HepG2 (cell line): ENCODE results near the gene SAE1. TPM values are rescaled to one million over a fixed set of nuclear protein-coding genes. Genes with fewer than 3 reads are reported as not detected.
A peak's percentile ranks its signal among the peaks of the same experiment; 100 is the strongest.

Source experiments
- CREM ChIP-seq, 2 experiments: sonication (generic) in 1 of 2; formaldehyde crosslinking in 1 of 2; IDR thresholded peaks; 2 replicates each; pipeline versions ENCODE4 v1.4.0 to v1.6.1; 2016 to 2020; ENCODE audit warnings: antibody characterized with exemption in 1 of 2, mild to moderate bottlenecking in 1 of 2, missing genetic modification reagents in 1 of 2
- ELF3 ChIP-seq: IDR thresholded peaks from 2 replicates; pipeline ENCODE4 v1.6.1; 2016; ENCODE audit warnings: missing genetic modification reagents, missing compliant biosample characterization
- ETV5 ChIP-seq: IDR thresholded peaks from 2 replicates; pipeline ENCODE4 v1.6.1; 2018; ENCODE audit warnings: missing biosample characterization, missing genetic modification reagents, inconsistent platforms, borderline replicate concordance
- FOXA1 ChIP-seq, 2 experiments: fragments of 450-650 bp in 1 of 2; sonication (generic) in 1 of 2; formaldehyde crosslinking in 1 of 2; IDR thresholded peaks; 2 replicates each; pipeline versions ENCODE4 v1.4.0 to v1.6.1; 2016 to 2020; ENCODE audit warnings: missing genetic modification reagents in 1 of 2
- FOXK1 ChIP-seq: sonication (generic); formaldehyde crosslinking; IDR thresholded peaks from 2 replicates; pipeline ENCODE4 v1.4.0; 2020; ENCODE audit warnings: low read depth, missing genetic modification reagents, borderline replicate concordance
- SALL1 ChIP-seq: sonication (generic); formaldehyde crosslinking; IDR thresholded peaks from 2 replicates; pipeline ENCODE4 v1.8.0; 2022; ENCODE audit warnings: mild to moderate bottlenecking, missing genetic modification reagents
- SATB2 ChIP-seq: sonication (generic); formaldehyde crosslinking; IDR thresholded peaks from 2 replicates; pipeline ENCODE4 v1.5.0; 2020; ENCODE audit warnings: missing genetic modification reagents
- SMYD3 ChIP-seq: sonication (generic); formaldehyde crosslinking; IDR thresholded peaks from 2 replicates; pipeline ENCODE4 v1.8.1; 2023; ENCODE audit warnings: mild to moderate bottlenecking, missing genetic modification reagents
- TBL1XR1 ChIP-seq: fragments of 150-350 bp; IDR thresholded peaks from 2 replicates; pipeline ENCODE4 v1.6.1; 2014; ENCODE audit warnings: borderline replicate concordance, low read length; ENCODE audit not compliant: partially characterized antibody
- TEAD3 ChIP-seq: optimal IDR thresholded peaks from 2 replicates; pipeline ENCODE3; 2016; ENCODE audit warnings: borderline replicate concordance
- YEATS4 ChIP-seq: sonication (generic); formaldehyde crosslinking; IDR thresholded peaks from 2 replicates; pipeline ENCODE4 v1.4.0; 2020; ENCODE audit warnings: missing genetic modification reagents, borderline replicate concordance
- ZBTB44 ChIP-seq: sonication (generic); formaldehyde crosslinking; IDR thresholded peaks from 2 replicates; pipeline ENCODE4 v1.4.0; 2020; ENCODE audit warnings: missing genetic modification reagents
- ZBTB7B ChIP-seq: sonication (generic); formaldehyde crosslinking; IDR thresholded peaks from 2 replicates; pipeline ENCODE4 v1.4.0; 2020; ENCODE audit warnings: missing genetic modification reagents
- ZNF121 ChIP-seq: sonication (generic); formaldehyde crosslinking; IDR thresholded peaks from 2 replicates; pipeline ENCODE4 v1.5.0; 2020; ENCODE audit warnings: mild to moderate bottlenecking, missing genetic modification reagents
- ZNF256 ChIP-seq: sonication (generic); formaldehyde crosslinking; conservative IDR thresholded peaks from 2 replicates; pipeline ENCODE4 v1.4.0; 2020; ENCODE audit warnings: missing genetic modification reagents
- ZNF281 ChIP-seq: sonication (generic); formaldehyde crosslinking; IDR thresholded peaks from 2 replicates; pipeline ENCODE4 v1.4.0; 2020; ENCODE audit warnings: missing genetic modification reagents, borderline replicate concordance
- ZNF709 ChIP-seq: sonication (generic); formaldehyde crosslinking; IDR thresholded peaks from 2 replicates; pipeline ENCODE4 v1.5.0; 2020; ENCODE audit warnings: mild to moderate bottlenecking, missing genetic modification reagents
- ZNF883 ChIP-seq: sonication (generic); formaldehyde crosslinking; IDR thresholded peaks from 2 replicates; pipeline ENCODE4 v1.5.1; 2020; ENCODE audit warnings: mild to moderate bottlenecking, missing genetic modification reagents; ENCODE audit errors: not compliant biosample characterization
- ZSCAN12 ChIP-seq: sonication (generic); formaldehyde crosslinking; IDR thresholded peaks from 2 replicates; pipeline ENCODE4 v1.9.0; 2021; ENCODE audit warnings: mild to moderate bottlenecking, missing genetic modification reagents
- ZSCAN30 ChIP-seq: sonication (generic); formaldehyde crosslinking; IDR thresholded peaks from 2 replicates; pipeline ENCODE4 v1.5.0; 2020; ENCODE audit warnings: mild to moderate bottlenecking, missing genetic modification reagents
- polyA plus RNA-seq, 8 experiments: library from polyadenylated mRNA; depleted of rRNA in 3 of 8; stranded (reverse) in 7 of 8; unstranded in 1 of 8; fragments of >200 nt; fragmentation: Illumina TruSeq in 4 of 8; extraction: Trizol in 4 of 8; gene quantifications; 2 replicates each; pipeline versions ENCODE4 v1.2.1 to v1.2.3, GENCODE V29; 2011 to 2016; ENCODE audit warnings: low read depth in 4 of 8, missing spikeins in 1 of 8, mixed read lengths in 1 of 8; ENCODE audit not compliant: insufficient read depth in 1 of 8
- total RNA-seq, 5 experiments: library from RNA; depleted of rRNA; stranded (reverse); fragments of >200 nt; fragmentation: Illumina TruSeq; extraction: Trizol; gene quantifications; 2 replicates each; pipeline ENCODE4 v1.2.3, GENCODE V29; 2016; ENCODE audit warnings: low read depth in 1 of 5
- TF ChIP-seq, protein P1 (sequence below): sonication (generic); formaldehyde crosslinking; IDR thresholded peaks from 2 replicates; pipeline ENCODE4 v1.9.0; 2021; ENCODE audit warnings: missing genetic modification reagents, borderline replicate concordance
- TF ChIP-seq, protein P2 (sequence below): sonication (generic); formaldehyde crosslinking; IDR thresholded peaks from 2 replicates; pipeline ENCODE4 v1.4.0; 2020; ENCODE audit warnings: mild to moderate bottlenecking, missing genetic modification reagents, borderline replicate concordance

The SAE1 gene
- total and polyA plus RNA-seq, 2 of the 13 experiments (the other 11 are each of a cell fraction or from before 2014, with no cell fraction given): 87.6 to 197 TPM

DNA sequence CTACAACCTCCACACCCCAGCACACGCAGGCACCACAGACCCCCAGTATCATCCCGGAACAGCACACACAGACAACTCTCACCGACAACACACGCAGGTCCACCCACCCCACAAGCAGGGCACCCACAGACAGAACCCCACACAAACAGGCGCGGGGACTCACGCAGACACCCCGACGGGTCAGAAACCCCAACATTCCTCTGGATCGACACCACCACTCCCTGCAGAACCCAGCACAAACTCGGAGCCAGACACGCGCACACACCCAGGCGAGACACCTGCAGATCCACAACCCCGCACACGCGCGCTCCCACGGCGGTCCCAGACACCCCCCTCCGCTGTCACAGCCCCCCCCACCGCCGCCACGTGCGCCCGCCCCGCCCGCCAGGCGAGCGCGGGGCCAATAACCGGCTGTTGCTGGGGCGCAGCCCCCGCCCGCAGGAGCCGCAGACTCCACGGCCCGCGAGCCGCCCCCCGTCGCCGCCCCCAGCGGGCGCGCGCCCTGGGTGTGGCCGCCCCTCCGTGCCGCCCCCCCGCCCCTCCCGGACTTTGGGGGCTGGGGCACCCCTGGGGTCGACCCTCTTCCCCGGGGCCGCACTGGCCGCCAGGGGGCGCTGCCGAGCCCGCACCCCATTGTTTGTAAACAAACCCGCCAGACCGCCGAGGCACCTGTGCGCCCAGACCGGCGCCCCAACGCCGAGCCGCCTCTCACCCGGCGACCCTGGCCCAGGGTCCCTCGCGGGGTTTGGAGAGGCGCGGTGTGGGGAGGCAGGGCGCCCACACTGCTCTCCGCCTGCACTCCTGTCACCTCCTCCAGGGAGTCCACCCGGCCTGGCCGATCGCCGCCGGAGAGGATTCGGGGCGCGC is 99.7 kb downstream of the SAE1 start (continued):
- TF ChIP-seq FOXK1 (CRISPR knock-in tag): peak; percentile 93; the same call in 1 of the 2 replicates
- no peak for TF ChIP-seq TBL1XR1
- TF ChIP-seq, protein P1, sequence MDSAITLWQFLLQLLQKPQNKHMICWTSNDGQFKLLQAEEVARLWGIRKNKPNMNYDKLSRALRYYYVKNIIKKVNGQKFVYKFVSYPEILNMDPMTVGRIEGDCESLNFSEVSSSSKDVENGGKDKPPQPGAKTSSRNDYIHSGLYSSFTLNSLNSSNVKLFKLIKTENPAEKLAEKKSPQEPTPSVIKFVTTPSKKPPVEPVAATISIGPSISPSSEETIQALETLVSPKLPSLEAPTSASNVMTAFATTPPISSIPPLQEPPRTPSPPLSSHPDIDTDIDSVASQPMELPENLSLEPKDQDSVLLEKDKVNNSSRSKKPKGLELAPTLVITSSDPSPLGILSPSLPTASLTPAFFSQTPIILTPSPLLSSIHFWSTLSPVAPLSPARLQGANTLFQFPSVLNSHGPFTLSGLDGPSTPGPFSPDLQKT (CRISPR knock-in tag): no peak
- TF ChIP-seq ZSCAN30 (CRISPR knock-in tag): no peak
- no peak for TF ChIP-seq SMYD3 (CRISPR knock-in tag)
- no peak for TF ChIP-seq ZNF709 (CRISPR knock-in tag)
- TF ChIP-seq ETV5 (CRISPR knock-in tag): no peak
- TF ChIP-seq ZNF256 (CRISPR knock-in tag): no peak
- TF ChIP-seq ZBTB7B (CRISPR knock-in tag): peak; percentile 78
- no peak for TF ChIP-seq ZBTB44 (CRISPR knock-in tag)
- TF ChIP-seq ELF3: no peak
- TF ChIP-seq, protein P2, sequence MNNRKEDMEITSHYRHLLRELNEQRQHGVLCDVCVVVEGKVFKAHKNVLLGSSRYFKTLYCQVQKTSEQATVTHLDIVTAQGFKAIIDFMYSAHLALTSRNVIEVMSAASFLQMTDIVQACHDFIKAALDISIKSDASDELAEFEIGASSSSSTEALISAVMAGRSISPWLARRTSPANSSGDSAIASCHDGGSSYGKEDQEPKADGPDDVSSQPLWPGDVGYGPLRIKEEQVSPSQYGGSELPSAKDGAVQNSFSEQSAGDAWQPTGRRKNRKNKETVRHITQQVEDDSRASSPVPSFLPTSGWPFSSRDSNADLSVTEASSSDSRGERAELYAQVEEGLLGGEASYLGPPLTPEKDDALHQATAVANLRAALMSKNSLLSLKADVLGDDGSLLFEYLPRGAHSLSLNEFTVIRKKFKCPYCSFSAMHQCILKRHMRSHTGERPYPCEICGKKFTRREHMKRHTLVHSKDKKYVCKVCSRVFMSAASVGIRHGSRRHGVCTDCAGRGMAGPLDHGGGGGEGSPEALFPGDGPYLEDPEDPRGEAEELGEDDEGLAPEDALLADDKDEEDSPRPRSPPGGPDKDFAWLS (CRISPR knock-in tag): no peak
- peak; percentile 43; the same call in 1 of the 2 replicates for TF ChIP-seq ZNF281 (CRISPR knock-in tag)
- TF ChIP-seq ZNF121 (CRISPR knock-in tag): no peak
- no peak for TF ChIP-seq CREM (IDR thresholded peaks at IDR 0.05)
- TF ChIP-seq CREM (CRISPR knock-in tag; IDR thresholded peaks at IDR 0.05): no peak
- TF ChIP-seq SATB2: no peak
- no peak for TF ChIP-seq TEAD3 (CRISPR knock-in tag)
- no peak for TF ChIP-seq ZSCAN12
- TF ChIP-seq SALL1: peak; percentile 50; the same call in 1 of the 2 replicates
- TF ChIP-seq YEATS4: no peak; the same call in 1 of the 2 replicates
- peak; percentile 2 for TF ChIP-seq ZNF883 (CRISPR knock-in tag)
- no peak for TF ChIP-seq FOXA1 (IDR thresholded peaks at IDR 0.05)
- TF ChIP-seq FOXA1 (CRISPR knock-in tag; IDR thresholded peaks at IDR 0.05): peak; percentile 76
